Stimulated activated CD8-positive, alpha-beta memory T cell treated with anti-CD3 and anti-CD28 coated beads, Interleukin-15, amount 100 ng/mL, for 1 hour (primary cell): Measurements from ENCODE around the gene LRG1.
"Not testable (repeated sequence)": the region's sequence is repeated elsewhere in the genome, so short reads cannot be mapped to it uniquely, and the experiment has no call there.

Experiments used
- DNase-seq: peaks from one replicate; pipeline ENCODE4 v3.0.0-alpha.2; 2020; ENCODE audit warnings: low read depth

LRG1 gene

GRCh38 chr19:4527377-4527776 is 12.5 kb downstream of the LRG1 start:
- DNase-seq = not testable (repeated sequence)

DNA sequence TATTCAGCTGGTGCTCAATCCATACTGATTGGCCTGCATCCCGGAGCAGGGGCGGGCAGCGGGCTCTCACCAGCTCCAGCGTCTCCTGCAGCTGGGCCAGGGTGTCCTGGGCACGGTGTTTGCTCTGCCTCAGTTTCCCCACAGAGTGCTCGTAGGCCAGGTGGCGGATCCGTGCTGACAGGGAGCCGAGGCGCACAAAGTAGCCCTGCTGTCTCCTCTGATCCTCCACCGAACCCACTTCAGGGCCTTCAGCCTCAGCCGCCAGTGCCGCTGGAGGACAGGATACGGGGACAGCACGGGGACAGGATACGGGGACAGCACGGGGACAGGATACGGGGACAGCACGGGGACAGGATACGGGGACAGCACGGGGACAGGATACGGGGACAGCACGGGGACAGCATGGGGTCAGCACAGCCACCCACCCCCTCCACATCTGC is 14.3 kb downstream of the LRG1 start:
- no peak for DNase-seq

DNA sequence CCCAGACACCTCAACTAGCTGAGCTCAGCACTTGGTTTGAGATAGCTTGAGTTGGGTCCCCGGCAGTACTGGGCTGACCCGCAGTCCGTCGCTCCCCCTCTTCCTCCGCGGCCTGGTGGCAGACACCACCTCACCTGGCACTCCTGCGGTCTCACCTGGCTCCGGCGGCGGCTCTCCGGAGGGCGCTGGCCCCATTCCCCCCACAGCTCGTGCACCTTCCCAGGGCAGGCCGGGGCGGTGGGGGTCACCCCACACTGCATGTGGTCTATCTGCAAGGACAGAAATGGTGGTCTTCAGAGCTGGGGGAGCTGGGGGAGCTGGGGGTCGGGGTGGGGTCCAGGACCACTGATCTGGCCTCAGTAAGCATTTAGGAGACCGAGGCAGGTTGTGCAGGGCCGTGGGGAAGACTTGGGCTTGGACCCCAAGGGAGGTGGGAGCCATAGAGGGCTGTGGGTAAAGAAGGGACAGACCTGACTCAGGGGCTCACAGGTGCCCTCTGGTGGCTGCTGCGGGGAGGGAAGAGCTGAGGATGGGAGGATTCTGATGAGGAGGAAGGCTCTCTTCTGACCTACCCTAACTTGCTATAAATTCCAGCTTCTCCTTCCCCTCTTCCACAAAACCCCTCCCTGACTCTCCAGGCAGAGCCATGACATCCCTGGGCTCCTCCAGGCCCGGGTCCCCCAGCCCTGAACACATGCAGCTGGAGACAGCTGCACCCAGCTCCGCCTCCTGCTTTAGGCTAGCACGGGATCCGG is 14.9 kb downstream of the LRG1 start:
- peak; percentile 57 for DNase-seq

DNA sequence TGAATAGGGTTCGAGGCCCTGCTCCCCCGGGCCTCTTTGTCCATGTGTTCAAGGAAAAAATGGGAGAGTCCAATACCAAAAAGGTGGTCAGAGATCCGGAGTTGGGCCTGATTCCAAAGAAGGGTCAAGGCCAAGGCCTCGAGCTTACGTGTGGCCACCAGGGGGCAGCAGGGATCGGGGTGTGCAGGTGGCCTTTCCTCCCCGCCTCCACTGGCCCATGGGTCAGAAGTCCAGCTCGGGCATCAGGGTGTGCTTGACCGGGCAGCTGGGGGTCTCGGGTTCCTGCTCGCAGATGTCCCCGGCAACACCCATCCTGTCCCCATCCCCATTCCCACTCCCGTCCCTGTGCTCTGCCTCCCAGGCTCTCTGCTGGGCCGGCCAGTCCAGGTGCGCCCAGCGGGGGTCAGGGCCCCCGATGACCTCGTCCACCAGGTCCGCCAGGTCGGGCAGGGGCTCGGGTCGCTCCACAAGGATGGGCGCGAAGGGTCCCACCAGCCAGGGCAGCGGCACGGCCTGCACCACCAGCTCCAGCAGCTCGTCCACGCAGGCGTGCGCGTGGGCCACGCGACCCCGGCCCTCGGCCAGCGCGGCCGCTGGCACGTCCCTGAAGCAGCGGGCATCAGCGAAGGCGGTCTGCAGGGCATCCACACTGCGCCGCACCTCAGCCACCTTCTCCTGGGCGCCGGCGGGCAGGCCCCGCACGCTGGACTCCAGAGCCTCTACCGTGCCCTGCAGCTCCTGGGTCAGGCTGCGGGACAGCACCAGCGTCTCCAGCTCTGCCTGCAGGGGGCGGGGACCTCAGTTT is 16.3 kb downstream of the LRG1 start:
- no peak for DNase-seq

DNA sequence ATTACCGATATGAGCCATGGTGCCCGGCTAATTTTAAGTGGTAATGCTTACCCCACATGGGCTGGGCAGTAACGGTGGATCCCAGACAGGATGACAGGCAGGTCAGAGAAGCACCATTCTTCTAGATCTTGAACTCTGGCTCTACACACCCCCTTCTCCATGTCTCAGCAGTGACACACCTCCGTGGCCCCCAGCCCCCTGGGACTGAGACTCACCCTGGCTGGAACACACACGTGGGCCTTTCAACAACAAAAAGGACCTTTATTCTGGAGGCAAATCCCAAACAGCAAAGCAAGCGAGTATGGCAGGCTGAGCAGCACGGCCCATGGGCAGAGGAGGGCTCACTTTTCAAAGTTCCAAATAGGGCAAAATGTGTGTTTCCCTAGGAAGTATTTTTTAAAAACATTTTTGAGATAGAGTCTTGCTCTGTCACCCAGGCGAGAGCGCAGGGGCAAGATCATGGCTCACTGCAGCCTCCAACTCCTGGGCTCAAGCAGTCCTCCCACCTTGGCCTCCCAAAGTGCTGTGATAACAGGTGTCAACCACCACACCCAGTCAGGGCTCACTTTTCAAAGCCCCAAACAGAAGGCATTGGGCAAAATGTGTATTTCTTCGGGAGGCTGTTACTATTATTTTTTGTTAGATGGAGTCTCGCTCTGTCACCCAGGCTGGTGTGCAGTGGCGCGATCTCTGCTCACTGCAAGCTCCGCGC is 17.4 kb downstream of the LRG1 start:
- no peak for DNase-seq

DNA sequence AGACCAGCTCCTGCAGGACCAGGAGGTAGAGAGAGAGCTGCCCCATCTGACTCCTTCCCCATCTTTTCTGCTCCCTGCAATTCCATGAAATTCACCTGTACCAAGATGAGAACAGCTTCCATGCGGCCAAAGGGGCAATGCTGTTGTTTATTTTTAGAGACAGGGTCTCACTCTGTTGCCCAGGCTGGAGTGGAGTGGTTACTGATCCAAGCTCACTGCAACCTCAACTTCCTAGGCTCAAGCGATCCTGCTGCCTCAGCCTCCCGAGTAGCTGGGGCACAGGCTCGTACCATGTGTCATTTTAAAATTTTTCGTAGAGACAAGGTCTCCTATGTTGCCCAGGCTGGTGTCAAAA is 18.0 kb downstream of the LRG1 start:
- no peak for DNase-seq

DNA sequence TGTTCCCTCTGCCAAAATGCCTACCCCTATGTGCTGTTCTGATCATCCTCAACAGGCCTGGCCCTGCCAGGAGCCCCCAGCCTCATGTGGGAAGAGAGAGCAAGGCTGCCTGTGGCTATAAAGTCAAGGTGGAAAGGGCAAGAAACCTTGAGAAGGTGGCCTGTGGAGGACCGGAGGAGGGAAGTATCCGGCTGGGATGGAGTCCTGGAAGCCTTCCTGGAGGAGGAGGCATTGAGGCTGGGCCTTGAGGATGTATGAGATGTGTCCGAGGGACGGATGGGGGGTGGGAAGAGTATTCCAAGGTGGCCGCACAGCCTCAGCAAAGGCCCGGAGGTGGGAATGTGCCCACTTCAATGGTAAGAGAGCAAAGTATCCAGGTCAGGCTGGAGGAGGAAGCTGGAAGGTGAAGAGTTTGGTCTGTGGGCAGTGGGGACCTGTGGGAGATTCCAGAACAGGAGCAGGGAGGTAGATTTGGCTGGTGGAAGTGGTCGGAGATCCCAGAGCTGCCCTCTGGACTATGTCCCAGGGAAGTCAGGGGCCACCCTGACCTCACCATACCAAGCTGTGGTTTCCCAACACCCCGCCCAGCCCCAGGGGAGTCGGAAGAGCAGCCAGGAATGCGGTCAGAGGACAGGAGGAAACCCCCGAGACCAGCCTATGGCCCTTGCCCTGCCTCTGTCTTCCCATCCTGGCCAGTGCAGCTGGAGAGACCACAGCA is 18.5 kb downstream of the LRG1 start:
- no peak for DNase-seq

DNA sequence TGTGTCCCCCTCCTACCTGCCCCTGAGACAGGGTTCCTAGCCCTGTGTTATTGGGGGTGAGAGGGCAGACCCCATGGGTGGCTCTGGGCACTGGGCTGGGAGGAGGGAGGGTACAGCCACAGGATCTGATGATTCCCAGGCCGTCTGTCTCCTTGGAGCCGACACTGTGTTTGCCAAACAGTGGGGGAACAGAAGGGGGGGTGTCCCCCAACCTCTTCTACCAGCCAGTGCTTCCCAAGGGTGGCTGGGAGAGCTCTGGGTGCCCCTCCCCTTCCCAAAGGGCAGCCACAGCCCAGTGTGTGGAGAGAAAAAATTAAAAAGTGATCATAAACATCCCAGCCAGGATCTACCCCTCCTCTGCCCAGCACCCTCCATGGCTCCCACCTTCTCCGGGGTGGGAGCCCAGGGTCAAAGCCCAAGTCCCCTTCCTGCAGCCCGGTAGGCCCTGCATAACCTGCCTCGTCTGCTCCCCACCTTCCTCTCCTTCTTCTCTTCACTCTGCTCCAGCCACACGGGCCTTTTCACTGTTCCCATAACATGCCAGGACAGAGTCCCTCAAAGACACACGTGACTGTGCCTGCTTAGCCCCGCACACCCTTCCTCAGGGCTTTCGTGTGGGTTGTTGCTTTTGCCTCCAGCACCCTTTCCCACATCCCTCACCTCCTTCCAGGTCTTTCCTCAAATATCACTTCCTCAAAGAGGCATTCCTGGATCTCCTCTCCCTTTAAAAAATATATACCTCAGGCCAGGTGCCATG is 20.1 kb downstream of the LRG1 start:
- no peak for DNase-seq

- no peak for DNase-seq
These were observed 20.7 kb downstream of the LRG1 start for GRCh38 chr19:4519172-4519496.

DNA sequence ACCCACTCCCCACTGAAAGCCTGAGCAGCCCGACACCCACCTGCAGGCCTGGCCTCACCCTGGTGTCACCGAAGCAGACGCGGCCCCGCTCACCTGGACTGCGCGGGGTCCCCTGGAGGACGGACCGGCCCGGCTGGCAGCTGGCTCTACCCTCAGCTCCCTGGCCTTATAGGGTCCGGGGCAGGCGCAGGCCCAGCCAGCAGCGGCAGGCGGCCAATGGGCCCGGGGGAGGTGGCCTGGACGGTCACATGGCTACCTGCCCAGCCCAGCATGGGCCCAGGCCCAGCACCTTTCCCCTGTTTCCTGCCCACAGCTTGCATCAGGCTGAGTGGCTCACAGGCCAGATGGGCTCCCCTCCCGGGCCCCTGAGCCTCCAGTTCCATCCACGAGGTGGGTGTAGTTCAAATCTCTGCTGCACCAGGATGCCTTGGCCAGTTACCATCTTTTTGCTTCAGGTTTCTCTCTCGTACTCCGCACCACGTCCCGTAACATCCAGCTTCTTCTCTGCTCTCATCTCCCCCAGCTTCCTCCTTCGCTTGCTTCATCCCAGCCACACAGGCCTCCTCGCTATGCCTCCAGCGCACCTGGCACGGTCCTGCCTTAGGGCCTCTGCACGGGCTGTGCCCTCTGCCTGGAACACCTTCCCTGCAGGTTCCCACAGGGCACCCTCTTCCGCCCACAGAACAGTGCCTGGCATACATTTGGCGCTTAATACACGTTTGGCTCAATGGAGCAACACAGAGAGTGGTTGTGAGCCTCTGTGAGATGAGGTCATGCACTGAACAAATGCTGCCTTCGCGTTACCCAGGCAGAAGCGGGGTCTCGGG is 21.3 kb downstream of the LRG1 start, which contains the start of gene PLIN4:
Gene PLIN4 (minus strand): TSS at position 142 of the 827 bp plus-strand sequence. CDS start 214 bp downstream, outside the sequence.
- no peak for DNase-seq

- DNase-seq = no peak
These were observed 22.3 kb downstream of the LRG1 start for GRCh38 chr19:4517451-4518057.

DNA sequence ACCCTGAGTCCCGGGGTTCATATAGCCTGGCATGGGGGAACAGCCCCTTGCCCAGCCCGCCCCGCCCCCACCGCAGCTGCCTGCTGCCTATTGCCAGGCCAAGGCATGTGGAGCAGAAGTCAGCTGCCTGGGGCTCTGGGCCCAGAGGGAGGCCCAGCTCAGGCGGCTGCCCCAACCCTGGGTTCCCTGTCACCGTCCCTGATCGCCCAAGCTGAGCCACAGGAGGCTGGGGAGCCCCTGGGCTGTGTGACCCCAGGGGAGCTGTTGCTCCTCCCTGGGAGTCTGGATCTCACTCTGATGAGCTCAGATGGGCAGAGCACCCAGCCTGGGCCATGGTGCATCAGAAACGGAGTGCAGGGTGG is 22.9 kb downstream of the LRG1 start:
- DNase-seq = no peak

DNA sequence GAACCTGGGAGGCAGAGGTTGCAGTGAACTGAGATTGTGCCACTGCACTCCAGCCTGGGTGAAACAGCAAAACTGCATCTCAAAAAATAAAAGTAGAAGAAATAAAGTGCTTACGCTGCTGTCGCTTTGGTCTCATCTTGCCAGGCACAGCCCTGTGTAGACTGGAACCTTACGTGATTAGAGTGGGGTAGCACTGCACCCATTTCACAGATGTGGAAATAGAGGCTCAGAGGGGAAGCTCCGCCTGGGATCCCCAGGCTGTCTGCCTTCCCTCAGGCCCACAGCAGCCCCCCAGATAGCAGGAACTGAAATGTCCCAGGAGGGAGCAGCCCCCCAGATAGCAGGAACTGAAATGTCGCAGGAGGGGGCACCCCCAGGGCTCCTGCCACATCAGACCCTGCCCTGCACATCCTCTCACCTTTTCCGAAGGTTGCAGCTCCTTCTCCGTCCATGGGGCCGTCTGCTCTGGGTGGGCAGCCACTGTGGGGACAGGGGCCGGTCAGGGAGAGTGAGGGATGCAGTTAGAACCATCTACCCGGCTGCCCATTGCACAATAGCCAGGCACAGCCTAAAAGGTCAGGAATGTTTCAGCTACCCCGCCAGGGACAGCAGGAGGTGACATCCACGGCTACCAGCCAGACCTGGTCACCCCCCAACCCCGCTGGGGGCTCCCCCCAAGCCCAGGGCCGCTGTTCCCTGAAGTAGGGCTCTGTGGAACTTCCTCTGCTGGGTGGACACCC is 23.5 kb downstream of the LRG1 start:
- no peak for DNase-seq

- no peak for DNase-seq
These were observed 24.1 kb downstream of the LRG1 start for GRCh38 chr19:4515732-4516131.

DNA sequence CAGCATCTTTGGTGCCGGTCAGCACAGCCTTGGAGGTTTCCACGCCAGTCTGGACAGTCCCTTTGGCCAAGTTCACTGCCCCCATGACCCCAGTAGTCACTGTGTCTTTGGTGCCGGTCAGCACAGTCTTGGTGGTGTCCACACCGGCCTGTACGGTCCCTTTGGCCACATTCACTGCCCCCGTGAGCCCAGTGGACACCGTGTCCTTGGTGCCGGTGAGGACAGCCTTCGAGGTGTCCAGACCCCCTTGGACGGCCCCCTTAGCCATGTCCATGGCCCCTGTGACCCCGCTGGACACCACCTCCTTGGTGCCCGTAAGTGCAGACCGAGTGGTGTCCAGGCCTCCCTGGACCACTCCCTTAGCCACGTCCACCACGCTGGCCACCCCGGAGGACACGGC is 26.6 kb downstream of the LRG1 start:
- no peak for DNase-seq

- no peak for DNase-seq
These were observed 27.8 kb downstream of the LRG1 start for GRCh38 chr19:4512070-4512469.

DNA sequence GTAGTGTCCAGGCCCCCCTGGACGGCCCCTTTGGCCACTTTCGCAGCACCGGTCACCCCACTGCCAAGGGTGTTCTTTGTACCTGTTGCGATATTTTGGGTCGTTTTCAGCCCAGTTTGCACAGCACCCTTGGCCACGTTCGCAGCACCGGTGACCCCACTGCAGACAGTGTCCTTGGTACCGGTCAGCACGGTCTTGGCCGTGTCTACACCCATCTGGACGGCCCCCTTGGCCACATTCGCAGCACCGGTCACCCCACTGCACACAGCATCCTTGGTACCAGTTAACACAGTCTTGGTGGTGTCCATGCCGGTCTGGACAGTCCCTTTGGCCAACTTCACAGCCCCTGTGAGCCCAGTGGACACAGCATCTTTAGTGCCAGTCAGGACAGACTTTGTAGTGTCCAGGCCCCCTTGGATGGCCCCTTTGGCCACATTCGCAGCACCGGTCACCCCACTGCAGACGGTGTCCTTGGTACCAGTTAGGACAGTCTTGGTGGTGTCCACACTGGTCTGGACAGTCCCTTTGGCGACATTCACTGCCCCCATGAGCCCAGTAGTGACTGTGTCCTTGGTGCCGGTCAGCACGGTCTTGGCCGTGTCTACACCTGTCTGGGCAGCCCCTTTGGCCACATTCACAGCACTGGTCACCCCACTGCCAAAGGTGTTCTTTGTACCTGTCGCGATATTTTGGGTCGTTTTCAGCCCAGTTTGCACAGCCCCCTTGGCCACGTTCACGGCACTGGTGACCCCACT is 28.4 kb downstream of the LRG1 start:
- DNase-seq = no peak

GRCh38 chr19:4510435-4511255 is 29.2 kb downstream of the LRG1 start:
- no peak for DNase-seq
